AG10803 (cell line): ENCODE data around the gene TCF7L2.

ENCODE experiments used
- DNase-seq: peaks from one replicate; pipeline ENCODE4 v3.0.0; 2010; ENCODE audit warnings: low read depth
- H3K4me3 ChIP-seq: 2 replicates; pipeline ENCODE4 v1.5.1; 2011; ENCODE audit warnings: mild to moderate bottlenecking, low read length, control low read depth
- TF ChIP-seq, protein P1 (sequence below): conservative IDR thresholded peaks from 2 replicates; pipeline ENCODE4 v1.5.1; 2011; ENCODE audit warnings: mild to moderate bottlenecking, low read length, control low read depth, inconsistent platforms

Gene TCF7L2

DNA sequence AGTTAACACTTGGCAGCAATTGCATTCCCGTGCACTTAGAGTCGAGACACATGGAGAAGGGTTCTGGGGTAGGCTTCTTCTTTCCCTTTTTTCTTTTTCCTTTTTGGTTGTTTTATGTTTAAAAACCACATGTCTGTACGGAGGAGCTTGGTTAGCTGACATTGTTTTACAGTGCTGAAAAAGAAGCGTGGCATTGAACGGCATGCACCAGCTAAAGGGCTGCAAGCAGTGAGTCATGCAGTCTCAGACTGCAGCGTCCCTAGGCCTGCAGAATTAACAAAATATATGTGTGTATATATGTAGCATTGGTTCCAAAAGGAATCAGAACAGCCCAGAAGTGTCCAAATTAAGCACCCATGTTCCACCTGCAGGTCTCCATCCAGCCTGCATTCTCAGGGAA is 211.0 kb downstream of the TCF7L2 start:
- TF ChIP-seq, protein P1, sequence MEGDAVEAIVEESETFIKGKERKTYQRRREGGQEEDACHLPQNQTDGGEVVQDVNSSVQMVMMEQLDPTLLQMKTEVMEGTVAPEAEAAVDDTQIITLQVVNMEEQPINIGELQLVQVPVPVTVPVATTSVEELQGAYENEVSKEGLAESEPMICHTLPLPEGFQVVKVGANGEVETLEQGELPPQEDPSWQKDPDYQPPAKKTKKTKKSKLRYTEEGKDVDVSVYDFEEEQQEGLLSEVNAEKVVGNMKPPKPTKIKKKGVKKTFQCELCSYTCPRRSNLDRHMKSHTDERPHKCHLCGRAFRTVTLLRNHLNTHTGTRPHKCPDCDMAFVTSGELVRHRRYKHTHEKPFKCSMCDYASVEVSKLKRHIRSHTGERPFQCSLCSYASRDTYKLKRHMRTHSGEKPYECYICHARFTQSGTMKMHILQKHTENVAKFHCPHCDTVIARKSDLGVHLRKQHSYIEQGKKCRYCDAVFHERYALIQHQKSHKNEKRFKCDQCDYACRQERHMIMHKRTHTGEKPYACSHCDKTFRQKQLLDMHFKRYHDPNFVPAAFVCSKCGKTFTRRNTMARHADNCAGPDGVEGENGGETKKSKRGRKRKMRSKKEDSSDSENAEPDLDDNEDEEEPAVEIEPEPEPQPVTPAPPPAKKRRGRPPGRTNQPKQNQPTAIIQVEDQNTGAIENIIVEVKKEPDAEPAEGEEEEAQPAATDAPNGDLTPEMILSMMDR, result no peak
- no peak overlapping the region for H3K4me3 ChIP-seq
- DNase-seq, result no peak

DNA sequence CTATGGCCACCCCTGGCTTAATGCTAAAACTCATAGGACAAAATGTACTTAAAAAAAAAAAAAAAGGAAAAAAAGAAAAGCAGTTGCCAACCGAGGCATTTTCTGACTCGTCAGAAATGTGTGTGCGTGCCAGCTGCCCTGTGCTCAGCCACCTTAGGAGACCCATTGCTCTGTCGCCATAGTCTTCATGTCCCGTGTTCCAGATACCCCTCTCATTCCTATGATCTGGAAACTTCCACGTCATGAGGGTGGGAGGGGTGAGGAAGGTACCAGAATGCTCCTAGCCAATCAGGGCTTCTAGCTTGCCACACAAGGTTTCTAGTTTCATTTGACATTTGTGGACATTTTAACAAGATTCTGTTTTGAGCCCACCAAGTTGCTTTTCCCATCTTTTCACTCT is 212.9 kb downstream of the TCF7L2 start:
- DNase-seq, result no peak
- H3K4me3 ChIP-seq, result no peak overlapping the region
- TF ChIP-seq, protein P1, result no peak

DNA sequence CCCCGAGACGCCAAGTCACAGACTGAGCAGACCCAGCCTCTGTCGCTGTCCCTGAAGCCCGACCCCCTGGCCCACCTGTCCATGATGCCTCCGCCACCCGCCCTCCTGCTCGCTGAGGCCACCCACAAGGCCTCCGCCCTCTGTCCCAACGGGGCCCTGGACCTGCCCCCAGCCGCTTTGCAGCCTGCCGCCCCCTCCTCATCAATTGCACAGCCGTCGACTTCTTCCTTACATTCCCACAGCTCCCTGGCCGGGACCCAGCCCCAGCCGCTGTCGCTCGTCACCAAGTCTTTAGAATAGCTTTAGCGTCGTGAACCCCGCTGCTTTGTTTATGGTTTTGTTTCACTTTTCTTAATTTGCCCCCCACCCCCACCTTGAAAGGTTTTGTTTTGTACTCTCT is 215.6 kb downstream of the TCF7L2 start:
- no peak overlapping the region for H3K4me3 ChIP-seq
- TF ChIP-seq, protein P1, result no peak
- no peak for DNase-seq

DNA sequence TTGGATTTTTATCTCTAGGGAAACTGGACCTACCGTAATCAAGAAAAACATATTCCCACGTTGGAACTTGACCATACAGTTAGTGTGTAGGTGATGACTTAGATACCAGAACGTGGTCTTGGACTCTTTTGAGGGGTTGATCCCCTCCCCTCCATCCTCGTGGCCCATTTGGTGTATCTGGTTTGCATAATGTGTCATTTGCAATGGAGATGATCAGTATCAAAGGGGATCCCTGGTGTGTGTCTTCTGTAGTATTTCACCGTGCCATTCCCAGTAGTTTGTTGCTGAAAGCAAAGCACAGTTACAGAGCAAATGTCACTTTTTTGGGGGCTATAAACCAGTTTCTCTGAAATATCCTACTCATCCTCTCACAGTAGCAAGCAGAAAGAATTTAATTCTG is 217.7 kb downstream of the TCF7L2 start:
- TF ChIP-seq, protein P1, result no peak
- H3K4me3 ChIP-seq, result no peak overlapping the region
- DNase-seq, result no peak

DNA sequence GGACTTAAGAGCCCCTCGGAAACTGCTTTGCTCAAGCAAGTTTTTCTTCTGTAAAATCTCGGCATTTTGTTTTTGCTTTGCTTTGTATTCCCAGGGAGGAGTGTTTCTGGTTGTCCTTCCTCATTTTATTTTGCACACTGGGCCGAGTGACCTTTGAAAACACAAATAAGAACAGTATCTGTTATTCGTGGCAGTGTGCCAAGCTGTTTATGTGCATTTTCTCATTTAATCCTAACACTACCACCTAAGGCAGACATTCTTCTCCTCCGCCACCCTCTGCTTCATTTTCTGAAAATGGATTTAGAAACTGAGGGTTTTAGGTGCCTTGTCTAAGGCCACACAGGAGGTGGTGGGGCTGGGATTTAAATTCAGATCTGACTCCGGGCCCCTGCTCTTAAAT is 218.5 kb downstream of the TCF7L2 start:
- DNase-seq, result no peak
- H3K4me3 ChIP-seq, result no peak overlapping the region
- TF ChIP-seq, protein P1, result no peak

DNA sequence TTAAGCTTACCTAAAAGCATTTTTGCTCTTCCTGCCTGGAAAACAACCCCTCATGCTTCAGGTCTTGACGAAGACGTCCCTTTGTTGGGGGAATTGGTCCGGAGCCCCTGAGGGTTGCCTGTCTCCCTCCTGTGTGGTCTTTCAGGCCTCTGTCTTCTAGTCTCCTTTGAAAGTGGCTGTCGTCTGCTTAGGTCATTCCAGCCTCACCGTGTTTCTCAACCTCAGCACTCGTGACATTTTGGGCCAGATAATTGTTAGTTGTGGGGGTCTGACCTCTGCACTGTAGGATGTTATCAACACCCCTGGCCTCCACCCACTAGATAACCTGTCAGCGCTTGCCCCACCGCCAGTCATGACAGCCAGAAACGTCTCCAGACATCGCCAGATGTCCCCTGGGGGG is 219.1 kb downstream of the TCF7L2 start:
- DNase-seq, result no peak
- TF ChIP-seq, protein P1, result no peak
- no peak overlapping the region for H3K4me3 ChIP-seq

DNA sequence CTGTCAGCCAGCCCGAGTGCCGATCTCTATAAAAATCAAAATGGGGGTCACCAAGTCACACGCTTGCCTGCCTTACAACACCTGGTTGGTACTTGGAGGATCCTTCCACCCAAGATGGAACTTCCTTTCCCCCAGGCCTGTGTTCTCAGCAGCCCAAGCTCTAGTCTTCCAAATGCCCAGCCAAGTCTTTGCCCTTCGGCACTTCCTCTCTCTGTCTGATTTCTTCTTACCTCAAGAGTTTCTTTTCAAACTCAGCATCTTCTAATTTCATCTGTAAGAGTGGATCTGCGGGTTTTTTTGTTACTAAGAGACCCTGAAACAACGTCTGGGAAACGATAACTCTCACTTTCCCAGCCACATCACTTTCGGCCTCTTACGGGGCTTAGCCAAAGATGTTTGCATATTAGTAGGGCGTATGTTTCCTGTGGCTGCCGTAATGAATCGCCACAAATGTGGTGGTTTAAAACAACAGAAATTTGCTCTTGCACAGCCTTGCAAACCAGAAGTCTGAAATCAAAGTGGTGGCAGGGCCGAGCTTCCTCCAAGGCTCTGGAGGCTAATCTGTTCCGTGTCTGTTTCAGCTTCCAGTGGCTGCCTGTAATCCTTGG is 219.9 kb downstream of the TCF7L2 start:
- TF ChIP-seq, protein P1, result no peak
- peak; percentile 18 for DNase-seq

More for the DNA sequence above, 219.9 kb downstream of the TCF7L2 start:
- no peak overlapping the region for H3K4me3 ChIP-seq
